BJ (cell line): Measurements from ENCODE around the gene ADARB2. TPM values are rescaled to one million over a fixed set of nuclear protein-coding genes. Genes with fewer than 3 reads are reported as not detected.
"Not testable (repeated sequence)": the region's sequence is repeated elsewhere in the genome, so short reads cannot be mapped to it uniquely, and the experiment has no call there.

Source experiments
- CTCF ChIA-PET: fragments of 350-600 bp; formaldehyde crosslinking; extraction: SDS; loops from one replicate; lab custom pipeline; 2021; ENCODE audit warnings: antibody characterized with exemption, inconsistent platforms; lab: Yijun Ruan, JAX
- POLR2A ChIA-PET: fragments of 300-600 bp; sonication (Branson Sonifier 250); formaldehyde crosslinking; extraction: SDS; loops from one replicate; lab custom pipeline; 2021; ENCODE audit warnings: antibody characterized with exemption; lab: Charles Lee
- DNase-seq: peaks from one replicate; pipeline ENCODE4 v3.0.0-alpha.2; 2011; ENCODE audit warnings: low read depth
- H3K27me3 ChIP-seq: 2 replicates; pipeline ENCODE4 v1.6.0; 2011; ENCODE audit warnings: low read length; ENCODE audit not compliant: control insufficient read depth, insufficient read depth
- H3K36me3 ChIP-seq: 2 replicates; pipeline ENCODE4 v1.5.1; 2011; ENCODE audit warnings: low read length; ENCODE audit not compliant: control insufficient read depth, insufficient read depth
- H3K4me3 ChIP-seq: 2 replicates; pipeline ENCODE4 v1.5.1; 2011; ENCODE audit warnings: low read depth, mild to moderate bottlenecking, control low read depth, low read length
- CTCF ChIP-seq: IDR thresholded peaks from 2 replicates; pipeline ENCODE4 v1.5.1; 2011; ENCODE audit warnings: low read depth, mild to moderate bottlenecking, control low read depth, inconsistent platforms, low read length, moderate library complexity; ENCODE audit not compliant: insufficient read depth
- polyA plus RNA-seq: library from polyadenylated mRNA; depleted of rRNA; stranded (reverse); fragments of >200 nt; gene quantifications from 2 replicates; pipeline ENCODE4 v1.2.3, GENCODE V29; 2011

ADARB2 gene
- polyA plus RNA-seq, 1 experiment: not detected

DNA sequence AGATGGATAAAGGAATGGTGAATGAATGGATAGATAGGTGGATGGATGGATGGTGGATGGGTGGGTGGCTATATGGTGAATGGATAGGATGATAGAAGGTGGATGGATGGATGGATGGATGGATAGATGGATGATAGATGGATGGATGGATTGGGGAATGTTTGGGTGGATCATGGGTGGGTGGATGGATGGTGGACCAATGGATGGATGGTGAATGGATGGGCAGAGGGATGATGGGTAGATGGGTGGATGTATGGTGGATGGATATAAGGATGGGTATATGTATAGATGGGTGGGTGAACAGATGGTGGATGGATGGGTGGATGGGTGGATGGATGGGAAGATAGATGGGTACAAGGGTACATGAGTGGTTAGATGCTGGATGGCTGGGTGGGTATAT is 322.4 kb downstream of the ADARB2 start:
- TF ChIP-seq CTCF: no peak
- no peaks in the 10 kb centered on the region for H3K36me3 ChIP-seq
- no peaks in the 10 kb centered on the region for H3K27me3 ChIP-seq
- H3K4me3 ChIP-seq: no peak overlapping the region
- ChIA-PET POLR2A (no interaction called here), CTCF (no interaction called here)
- DNase-seq: no peak

DNA sequence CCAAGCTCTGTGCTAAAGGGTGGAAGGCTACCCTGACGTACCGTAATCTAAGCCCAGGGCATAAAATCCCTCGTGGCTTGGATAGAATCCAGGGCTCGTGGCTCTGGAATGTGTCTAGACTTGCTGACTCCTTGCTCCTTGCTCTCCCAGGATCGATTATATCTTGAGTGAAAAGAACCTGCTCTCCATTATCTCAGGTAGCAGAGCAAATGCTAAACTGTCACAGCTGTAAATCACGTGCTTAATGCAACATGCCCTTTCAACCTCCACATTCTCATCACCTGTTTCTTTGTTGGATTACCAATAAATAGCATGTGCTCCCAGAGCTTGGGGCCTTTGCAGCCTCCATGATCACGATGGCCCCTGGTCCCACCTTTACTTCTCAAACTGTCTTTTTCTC is 323.0 kb downstream of the ADARB2 start:
- H3K4me3 ChIP-seq, H3K27me3 ChIP-seq, POLR2A ChIA-PET, CTCF ChIA-PET, DNase-seq, H3K36me3 ChIP-seq: not testable (repeated sequence)

DNA sequence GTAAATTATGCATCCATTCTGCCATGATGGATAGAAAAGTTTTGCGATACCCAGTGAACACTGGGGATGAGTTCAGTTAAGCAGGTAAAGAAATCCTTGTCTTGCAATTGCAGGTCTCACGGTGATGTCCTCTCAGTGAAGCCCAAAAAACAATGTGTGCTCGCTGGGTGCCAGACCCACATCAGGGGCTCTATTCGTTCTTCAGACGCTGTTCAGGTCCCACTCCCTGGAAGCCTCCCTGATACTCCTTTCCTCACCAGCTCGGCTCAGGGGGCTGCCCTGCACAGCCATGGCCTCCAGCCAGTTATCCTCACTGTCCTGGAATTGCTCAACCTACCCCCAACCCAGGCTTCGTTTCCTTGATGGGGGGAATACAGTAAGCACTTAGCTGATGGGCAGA is 323.5 kb downstream of the ADARB2 start:
- ChIA-PET POLR2A (no interaction called here), CTCF (no interaction called here)
- no peak overlapping the region for H3K4me3 ChIP-seq
- TF ChIP-seq CTCF: no peak
- H3K36me3 ChIP-seq: no peaks in the 10 kb centered on the region
- H3K27me3 ChIP-seq: no peaks in the 10 kb centered on the region
- DNase-seq: no peak

DNA sequence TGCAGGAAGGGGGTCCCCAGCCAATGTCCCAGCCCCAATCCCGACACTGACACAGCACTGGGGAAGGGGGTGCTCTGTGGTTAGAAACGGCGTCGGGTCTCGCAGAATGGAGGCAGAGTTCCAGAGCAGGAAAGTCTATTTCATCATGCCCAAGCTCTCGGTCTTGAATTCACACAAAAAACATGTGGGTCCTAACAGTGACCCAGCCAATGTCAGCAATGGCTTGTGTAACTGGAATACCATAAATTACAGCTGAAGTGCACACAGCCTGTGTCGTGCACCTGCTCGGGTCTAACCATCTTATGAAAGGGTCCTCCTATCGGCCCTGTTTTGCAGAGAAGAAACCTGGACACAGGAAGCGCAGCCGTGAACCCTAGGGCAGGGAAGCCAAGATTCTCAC is 324.1 kb downstream of the ADARB2 start:
- CTCF ChIA-PET: no interaction called here
- no peak for DNase-seq
- TF ChIP-seq CTCF: no peak

DNA sequence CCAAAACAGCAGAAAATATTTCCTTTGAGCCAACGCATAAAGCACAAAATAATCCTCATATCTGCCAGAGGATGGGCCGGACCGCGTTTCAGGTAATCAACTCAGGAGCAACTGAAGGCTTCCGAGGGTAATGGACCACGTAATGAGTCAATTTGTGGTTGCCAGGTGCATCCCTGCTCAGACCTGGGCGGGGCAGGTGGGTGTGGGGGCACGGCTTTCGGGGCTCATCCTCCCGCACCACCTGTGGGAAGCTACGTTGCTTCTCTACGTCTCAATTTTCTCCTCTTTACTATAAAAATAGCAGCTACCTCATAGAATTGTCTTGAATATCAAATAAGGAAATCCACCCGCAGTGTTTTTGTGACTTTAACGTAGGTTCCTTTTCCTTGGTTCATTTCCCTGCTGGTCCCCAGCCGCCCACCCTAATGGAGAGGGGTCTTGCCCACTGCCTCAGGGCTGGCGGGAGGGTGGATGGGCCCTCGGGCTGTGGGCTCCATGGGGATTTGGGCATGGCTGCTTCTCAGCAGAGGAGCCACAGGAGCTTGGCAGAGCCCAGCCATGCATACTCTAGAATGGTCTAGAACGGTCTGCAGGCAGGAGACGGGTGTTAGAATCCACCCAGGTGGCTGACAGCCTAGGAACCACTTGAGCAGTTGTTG is 324.7 kb downstream of the ADARB2 start:
- ChIA-PET POLR2A (no interaction called here), CTCF (interaction anchor here (1.4 kb wide), 1 partner anchor 10 kb away, joined by 4 read pairs; no protein-coding TSS in a partner anchor)
- DNase-seq: no peak
- Histone ChIP-seq H3K4me3 (no peak overlapping the region), H3K36me3 (no peaks in the 10 kb centered on the region), H3K27me3 (no peaks in the 10 kb centered on the region)
- no peak for TF ChIP-seq CTCF

More for the DNA sequence above, 324.1 kb downstream of the ADARB2 start:
- Histone ChIP-seq H3K4me3 (no peak overlapping the region), H3K36me3 (no peaks in the 10 kb centered on the region), H3K27me3 (no peaks in the 10 kb centered on the region)
- POLR2A ChIA-PET: no interaction called here

GRCh38 chr10:1411956-1412355 is 325.4 kb downstream of the ADARB2 start:
- H3K4me3 ChIP-seq: no peak overlapping the region
- H3K27me3 ChIP-seq: no peaks in the 10 kb centered on the region
- no peaks in the 10 kb centered on the region for H3K36me3 ChIP-seq
- no peak for TF ChIP-seq CTCF
- DNase-seq: no peak
- POLR2A ChIA-PET: no interaction called here
- CTCF ChIA-PET: interaction anchor here (1.4 kb wide), 1 partner anchor 9 kb away, joined by 4 read pairs; no protein-coding TSS in a partner anchor
